Body of pancreas (tissue), 4 donors: ENCODE data around the gene ROR1.

Experiments used
- CTCF ChIP-seq, 7 experiments: fragments of 450-650 bp in 4 of 7; fragments of 200-600 bp in 3 of 7; sonication (generic) in 3 of 7; IDR thresholded peaks; one replicate each; pipeline ENCODE4 v1.5.1; 2016 to 2019; ENCODE audit warnings: antibody characterized with exemption in 7 of 7
- POLR2A ChIP-seq, 3 donors: fragments of 450-650 bp; IDR thresholded peaks; one replicate each; pipeline ENCODE4 v1.6.1; 2016; ENCODE audit warnings: antibody characterized with exemption in 3 of 3, mild to moderate bottlenecking in 2 of 3

- TF ChIP-seq CTCF (IDR thresholded peaks at IDR 0.05), result no peak
- no peak for TF ChIP-seq POLR2A (IDR thresholded peaks at IDR 0.05)
Observed at GRCh38 chr1:64049900-64050540, 276.2 kb downstream of the ROR1 start.
